H9 (cell line): ENCODE results near the gene CDYL2. TPM values are rescaled to one million over a fixed set of nuclear protein-coding genes. Genes with fewer than 3 reads are reported as not detected.

Experiments used
- DNase-seq: peaks from one replicate; pipeline ENCODE4 v3.0.0-alpha.2; 2017
- H2AFZ ChIP-seq: one replicate; pipeline ENCODE4 v1.6.1; 2013; ENCODE audit warnings: mild to moderate bottlenecking, low read length, control low read depth, moderate library complexity
- H2AK5ac ChIP-seq: 2 replicates; pipeline ENCODE4 v1.6.1; 2013; ENCODE audit warnings: low read length, control low read depth, mixed read lengths; ENCODE audit not compliant: insufficient read length
- H2BK120ac ChIP-seq: one replicate; pipeline ENCODE4 v1.6.1; 2013; ENCODE audit warnings: low read depth, mild to moderate bottlenecking, low read length, control low read depth, inconsistent platforms; ENCODE audit not compliant: poor library complexity, severe bottlenecking
- H2BK12ac ChIP-seq: 2 replicates; pipeline ENCODE4 v1.6.1; 2013; ENCODE audit warnings: low read length, control low read depth, mixed read lengths, low read depth; ENCODE audit not compliant: insufficient read length
- H2BK15ac ChIP-seq: 2 replicates; pipeline ENCODE4 v1.6.1; 2013; ENCODE audit warnings: low read depth, low read length, control low read depth
- H2BK20ac ChIP-seq: one replicate; pipeline ENCODE4 v1.6.1; 2013; ENCODE audit warnings: low read depth, mild to moderate bottlenecking, low read length, control low read depth, inconsistent platforms; ENCODE audit not compliant: poor library complexity, severe bottlenecking
- H2BK5ac ChIP-seq: 2 replicates; pipeline ENCODE4 v1.6.1; 2013; ENCODE audit warnings: low read length, control low read depth, mixed read lengths; ENCODE audit not compliant: insufficient read length
- H3K14ac ChIP-seq: 2 replicates; pipeline ENCODE4 v1.6.1; 2013; ENCODE audit warnings: low read length, control low read depth; ENCODE audit not compliant: insufficient read depth
- H3K18ac ChIP-seq: 2 replicates; pipeline ENCODE4 v1.6.1; 2013; ENCODE audit warnings: low read depth, mild to moderate bottlenecking, mixed read lengths, low read length, control low read depth; ENCODE audit not compliant: insufficient read length
- H3K23ac ChIP-seq: 2 replicates; pipeline ENCODE4 v1.6.1; 2013; ENCODE audit warnings: low read length, control low read depth, mixed read lengths, low read depth; ENCODE audit not compliant: insufficient read length
- H3K23me2 ChIP-seq: 2 replicates; pipeline ENCODE4 v1.6.1; 2013; ENCODE audit warnings: low read depth, mild to moderate bottlenecking, mixed read lengths, low read length, control low read depth; ENCODE audit not compliant: insufficient read length, poor library complexity, severe bottlenecking
- H3K27ac ChIP-seq: 2 replicates; pipeline ENCODE4 v1.5.1; 2013; ENCODE audit warnings: low read length, control low read depth, mixed read lengths, low read depth; ENCODE audit not compliant: insufficient read length
- H3K27me3 ChIP-seq: 2 replicates; pipeline ENCODE4 v1.6.1; 2013; ENCODE audit warnings: low read length, control low read depth, inconsistent platforms; ENCODE audit not compliant: insufficient read depth
- H3K4ac ChIP-seq: 2 replicates; pipeline ENCODE4 v1.6.1; 2013; ENCODE audit warnings: low read depth, mild to moderate bottlenecking, control low read depth, inconsistent platforms, low read length, moderate library complexity
- H3K4me1 ChIP-seq: 2 replicates; pipeline ENCODE4 v1.6.1; 2013; ENCODE audit warnings: low read length, control low read depth, inconsistent platforms; ENCODE audit not compliant: insufficient read depth
- H3K4me2 ChIP-seq: 2 replicates; pipeline ENCODE4 v1.6.1; 2013; ENCODE audit warnings: low read length, control low read depth, mixed read lengths; ENCODE audit not compliant: insufficient read length, insufficient read depth
- H3K56ac ChIP-seq: 2 replicates; pipeline ENCODE4 v1.6.1; 2013; ENCODE audit warnings: low read depth, mild to moderate bottlenecking, mixed read lengths, low read length, control low read depth; ENCODE audit not compliant: insufficient read length
- H3K79me1 ChIP-seq: 2 replicates; pipeline ENCODE4 v1.6.1; 2013; ENCODE audit warnings: low read depth, mild to moderate bottlenecking, moderate library complexity, low read length, control low read depth, inconsistent platforms; ENCODE audit not compliant: insufficient read depth, poor library complexity, severe bottlenecking
- H3K79me2 ChIP-seq: 2 replicates; pipeline ENCODE4 v1.6.1; 2013; ENCODE audit warnings: low read length, control low read depth, inconsistent platforms; ENCODE audit not compliant: insufficient read depth
- H3K9ac ChIP-seq: 2 replicates; pipeline ENCODE4 v1.6.1; 2013; ENCODE audit warnings: low read length, control low read depth, mixed read lengths; ENCODE audit not compliant: insufficient read length; ENCODE audit errors: extremely low read depth
- H3K9me3 ChIP-seq: one replicate; pipeline ENCODE4 v1.6.1; 2013; ENCODE audit warnings: low read depth, low read length, inconsistent platforms; ENCODE audit not compliant: control insufficient read depth
- H3T11ph ChIP-seq: one replicate; pipeline ENCODE4 v1.6.1; 2013; ENCODE audit warnings: mild to moderate bottlenecking, low read length, control low read depth, inconsistent platforms
- H4K20me1 ChIP-seq: one replicate; pipeline ENCODE4 v1.6.1; 2013; ENCODE audit not compliant: control insufficient read depth, insufficient read length, insufficient read depth
- H4K5ac ChIP-seq: 2 replicates; pipeline ENCODE4 v1.6.1; 2013; ENCODE audit warnings: low read depth, mild to moderate bottlenecking, mixed read lengths, low read length, control low read depth; ENCODE audit not compliant: insufficient read length
- H4K8ac ChIP-seq: replicated peaks from 2 replicates; pipeline ENCODE4 v1.6.1; 2013; ENCODE audit warnings: low read length, control low read depth, mixed read lengths, low read depth; ENCODE audit not compliant: insufficient read length
- H4K91ac ChIP-seq: 2 replicates; pipeline ENCODE4 v1.6.1; 2013; ENCODE audit warnings: low read depth, mild to moderate bottlenecking, moderate library complexity, mixed read lengths, low read length, control low read depth; ENCODE audit not compliant: insufficient read length
- H3K27ac Mint-ChIP-seq, 3 experiments: 2 replicates in 2 of 3; 3 replicates in 1 of 3; pipeline ENCODE4 v1.8.0; 2020 to 2021; ENCODE audit warnings: mixed read lengths in 3 of 3, mild to moderate bottlenecking in 1 of 3, moderate library complexity in 1 of 3
- H3K27me3 Mint-ChIP-seq: 2 replicates; pipeline ENCODE4 v1.8.0; 2021; ENCODE audit warnings: low read depth, mild to moderate bottlenecking, moderate library complexity, mixed read lengths
- H3K36me3 Mint-ChIP-seq, 3 experiments: 2 replicates in 2 of 3; 3 replicates in 1 of 3; pipeline ENCODE4 v1.8.0; 2020 to 2021; ENCODE audit warnings: low read depth in 3 of 3, mixed read lengths in 3 of 3; ENCODE audit not compliant: insufficient read depth in 1 of 3
- H3K4me1 Mint-ChIP-seq, 2 experiments: 2 replicates each; pipeline ENCODE4 v1.8.0; 2020; ENCODE audit warnings: mixed read lengths in 2 of 2
- H3K4me3 Mint-ChIP-seq, 2 experiments: 2 replicates in 1 of 2; 3 replicates in 1 of 2; pipeline ENCODE4 v1.8.0; 2020 to 2021; ENCODE audit warnings: mild to moderate bottlenecking in 2 of 2, mixed read lengths in 2 of 2, moderate library complexity in 1 of 2
- H3K9me3 Mint-ChIP-seq, 2 experiments: 2 replicates in 1 of 2; 3 replicates in 1 of 2; pipeline ENCODE4 v1.8.0; 2020; ENCODE audit warnings: mild to moderate bottlenecking in 2 of 2, mixed read lengths in 2 of 2, moderate library complexity in 1 of 2
- WGBS: extraction: QIAGEN DNeasy Blood & Tissue Kit; methylation state at CpG from one replicate; pipeline ENCODE4 v1.1.7; 2013; ENCODE audit warnings: missing lambda C conversion rate, low lambda C conversion rate, mixed read lengths; ENCODE audit not compliant: insufficient read length; ENCODE audit errors: extremely low coverage; 5-methylcytosine and 5-hydroxymethylcytosine counted together
- total RNA-seq: library from RNA; stranded (reverse); gene quantifications from 2 replicates; pipeline ENCODE4 v1.2.1, GENCODE V29; 2021
- TF ChIP-seq, protein P1 (sequence below): fragments of 200-600 bp; sonication (generic); conservative IDR thresholded peaks from 3 replicates; pipeline ENCODE4 v1.8.0; 2021; ENCODE audit warnings: antibody characterized with exemption, mild to moderate bottlenecking

Gene CDYL2
- total RNA-seq, 1 experiment from 2014 or later: 4.2 TPM

- H2BK120ac ChIP-seq: no peak overlapping the region
- H4K8ac ChIP-seq: no peak overlapping the region
- H3K18ac ChIP-seq: no peak overlapping the region
- DNase-seq: peak; percentile 61
- no peak overlapping the region for H3T11ph ChIP-seq
- H3K14ac ChIP-seq: no peak overlapping the region
- no peaks in the 10 kb centered on the region for H3K9me3 ChIP-seq
- H3K4ac ChIP-seq: no peak overlapping the region
- no peak overlapping the region for H2BK5ac ChIP-seq
- no CpG with 5 or more reads among the region's 87 CpGs for WGBS
- H4K5ac ChIP-seq: no peak overlapping the region
- no peak overlapping the region for H4K91ac ChIP-seq
- H3K79me2 ChIP-seq: no peaks in the 10 kb centered on the region
- H3K27ac ChIP-seq: no peak overlapping the region
- H3K27me3 ChIP-seq: peaks cover 5% of the 10 kb centered on the region; the same call in 1 of the 2 replicates
- no peaks in the 10 kb centered on the region for H3K23me2 ChIP-seq
- H3K56ac ChIP-seq: no peak overlapping the region
- no peak overlapping the region for H3K9ac ChIP-seq
- TF ChIP-seq, protein P1, sequence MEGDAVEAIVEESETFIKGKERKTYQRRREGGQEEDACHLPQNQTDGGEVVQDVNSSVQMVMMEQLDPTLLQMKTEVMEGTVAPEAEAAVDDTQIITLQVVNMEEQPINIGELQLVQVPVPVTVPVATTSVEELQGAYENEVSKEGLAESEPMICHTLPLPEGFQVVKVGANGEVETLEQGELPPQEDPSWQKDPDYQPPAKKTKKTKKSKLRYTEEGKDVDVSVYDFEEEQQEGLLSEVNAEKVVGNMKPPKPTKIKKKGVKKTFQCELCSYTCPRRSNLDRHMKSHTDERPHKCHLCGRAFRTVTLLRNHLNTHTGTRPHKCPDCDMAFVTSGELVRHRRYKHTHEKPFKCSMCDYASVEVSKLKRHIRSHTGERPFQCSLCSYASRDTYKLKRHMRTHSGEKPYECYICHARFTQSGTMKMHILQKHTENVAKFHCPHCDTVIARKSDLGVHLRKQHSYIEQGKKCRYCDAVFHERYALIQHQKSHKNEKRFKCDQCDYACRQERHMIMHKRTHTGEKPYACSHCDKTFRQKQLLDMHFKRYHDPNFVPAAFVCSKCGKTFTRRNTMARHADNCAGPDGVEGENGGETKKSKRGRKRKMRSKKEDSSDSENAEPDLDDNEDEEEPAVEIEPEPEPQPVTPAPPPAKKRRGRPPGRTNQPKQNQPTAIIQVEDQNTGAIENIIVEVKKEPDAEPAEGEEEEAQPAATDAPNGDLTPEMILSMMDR: peak; percentile 81
- no peak overlapping the region for H2BK20ac ChIP-seq
- Mint-ChIP-seq H3K27ac (peak overlapping the region in 1 of 3 experiments; percentile 68; a peak in 1 of 7 replicates), H3K4me1 (0 out of 4 replicates have a peak, but pooled peaks cover 0 to 2% of the 10 kb centered on the region in 2 experiments), H3K9me3 (no peaks in the 10 kb centered on the region), H3K36me3 (no peaks in the 10 kb centered on the region), H3K4me3 (peak overlapping the region; percentile 88 to 89), H3K27me3 (peaks cover 62% of the 10 kb centered on the region)
- no peak overlapping the region for H2AK5ac ChIP-seq
- no peaks in the 10 kb centered on the region for H4K20me1 ChIP-seq
- no peaks in the 10 kb centered on the region for H3K79me1 ChIP-seq
- H3K23ac ChIP-seq: no peak overlapping the region
- H2BK15ac ChIP-seq: no peak overlapping the region
- H2AFZ ChIP-seq: no peak overlapping the region
- no peaks in the 10 kb centered on the region for H3K4me1 ChIP-seq
- peak overlapping the region; percentile 22 for H3K4me2 ChIP-seq
- no peak overlapping the region for H2BK12ac ChIP-seq
Measured at GRCh38 chr16:80803339-80804055, 901 bp downstream of the CDYL2 start.
